ENCODE data around the gene MTUS2.

DNA sequence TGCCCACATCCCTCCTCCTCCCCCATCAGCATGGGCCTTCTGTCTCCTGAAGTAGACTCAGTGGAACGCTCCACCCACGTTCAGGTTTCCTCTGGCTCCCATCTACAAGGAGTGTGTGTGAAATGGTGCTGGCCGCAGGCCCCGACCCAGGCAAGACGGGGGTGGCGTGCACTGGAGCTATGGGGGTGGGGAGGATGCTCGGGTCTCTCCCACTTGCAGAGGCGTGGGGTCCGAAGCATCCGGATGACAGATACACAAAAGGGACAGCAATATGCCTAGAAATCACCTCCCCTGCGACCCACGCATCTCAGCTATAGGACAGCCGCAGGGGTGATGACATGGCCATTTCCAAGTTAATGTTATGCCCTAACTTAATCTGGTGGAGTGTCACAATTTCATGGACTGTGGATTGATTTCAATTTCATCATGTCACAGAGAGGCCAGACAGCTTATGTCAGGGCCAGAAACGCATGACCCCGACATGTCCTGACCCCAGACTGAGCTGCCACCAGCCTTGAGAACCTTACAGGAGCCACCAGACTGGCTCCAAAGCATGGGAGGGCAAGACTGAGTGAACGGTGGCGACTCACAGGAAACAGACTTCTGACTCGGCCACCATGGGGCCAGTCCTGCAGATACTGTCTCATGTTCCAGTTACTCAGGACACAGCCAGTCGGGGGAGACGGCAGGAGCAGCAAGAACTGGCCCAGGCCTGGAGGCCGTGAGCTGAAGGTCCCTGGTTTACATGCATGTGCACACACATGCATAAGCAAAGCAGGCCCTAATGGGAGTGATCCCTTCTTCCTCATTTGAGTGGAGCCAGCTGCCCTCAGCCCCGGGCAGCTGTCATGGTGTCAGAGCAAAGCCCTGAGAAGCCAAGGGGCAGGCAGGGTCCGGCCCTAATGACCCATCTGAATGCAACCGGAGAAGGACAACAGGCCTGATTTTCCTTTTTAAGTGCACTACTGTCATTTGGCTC lies 693.2 kb downstream of the MTUS2 start:
- no peak for TF ChIP-seq POLR2A (IDR thresholded peaks at IDR 0.05; ENCODE audit: low read length)
- TF ChIP-seq RCOR1 (IDR thresholded peaks at IDR 0.05; ENCODE audit: low read depth, low read length) = no peak
- TF ChIP-seq BHLHE40 (IDR thresholded peaks at IDR 0.05; ENCODE audit: low read depth, low read length) = no peak
- TF ChIP-seq, protein P1, sequence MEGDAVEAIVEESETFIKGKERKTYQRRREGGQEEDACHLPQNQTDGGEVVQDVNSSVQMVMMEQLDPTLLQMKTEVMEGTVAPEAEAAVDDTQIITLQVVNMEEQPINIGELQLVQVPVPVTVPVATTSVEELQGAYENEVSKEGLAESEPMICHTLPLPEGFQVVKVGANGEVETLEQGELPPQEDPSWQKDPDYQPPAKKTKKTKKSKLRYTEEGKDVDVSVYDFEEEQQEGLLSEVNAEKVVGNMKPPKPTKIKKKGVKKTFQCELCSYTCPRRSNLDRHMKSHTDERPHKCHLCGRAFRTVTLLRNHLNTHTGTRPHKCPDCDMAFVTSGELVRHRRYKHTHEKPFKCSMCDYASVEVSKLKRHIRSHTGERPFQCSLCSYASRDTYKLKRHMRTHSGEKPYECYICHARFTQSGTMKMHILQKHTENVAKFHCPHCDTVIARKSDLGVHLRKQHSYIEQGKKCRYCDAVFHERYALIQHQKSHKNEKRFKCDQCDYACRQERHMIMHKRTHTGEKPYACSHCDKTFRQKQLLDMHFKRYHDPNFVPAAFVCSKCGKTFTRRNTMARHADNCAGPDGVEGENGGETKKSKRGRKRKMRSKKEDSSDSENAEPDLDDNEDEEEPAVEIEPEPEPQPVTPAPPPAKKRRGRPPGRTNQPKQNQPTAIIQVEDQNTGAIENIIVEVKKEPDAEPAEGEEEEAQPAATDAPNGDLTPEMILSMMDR (IDR thresholded peaks at IDR 0.05) = no peak
